Hepatocyte (in vitro differentiated cells): Measurements from ENCODE around the gene ARSD. TPM values are rescaled to one million over a fixed set of nuclear protein-coding genes. Genes with fewer than 3 reads are reported as not detected.
A peak's percentile ranks its signal among the peaks of the same experiment; 100 is the strongest.
"Not testable (repeated sequence)": the region's sequence is repeated elsewhere in the genome, so short reads cannot be mapped to it uniquely, and the experiment has no call there.

Source experiments
- DNase-seq: peaks from one replicate; pipeline ENCODE4 v3.0.0-alpha.2; 2016; ENCODE audit warnings: low spot score
- H2AFZ ChIP-seq: fragments of 200-600 bp; sonication (generic); 2 replicates; pipeline ENCODE4 v1.6.0; 2016; ENCODE audit warnings: antibody characterized with exemption, mild to moderate bottlenecking
- H3K27ac ChIP-seq: fragments of 200-600 bp; sonication (generic); 2 replicates; pipeline ENCODE4 v1.5.1; 2016; ENCODE audit warnings: mild to moderate bottlenecking
- H3K27me3 ChIP-seq: fragments of 200-600 bp; sonication (generic); 2 replicates; pipeline ENCODE4 v1.6.1; 2016
- H3K36me3 ChIP-seq: fragments of 200-600 bp; sonication (generic); replicated peaks from 2 replicates; pipeline ENCODE4 v1.5.1; 2016; ENCODE audit warnings: low read depth; ENCODE audit not compliant: insufficient read depth
- H3K4me1 ChIP-seq: fragments of 200-600 bp; sonication (generic); 2 replicates; pipeline ENCODE4 v1.5.1; 2016; ENCODE audit warnings: mild to moderate bottlenecking, moderate library complexity; ENCODE audit not compliant: insufficient read depth
- H3K4me2 ChIP-seq: fragments of 200-600 bp; sonication (generic); 2 replicates; pipeline ENCODE4 v1.6.0; 2016
- H3K4me3 ChIP-seq: fragments of 200-600 bp; sonication (generic); 2 replicates; pipeline ENCODE4 v1.5.1; 2016; ENCODE audit warnings: mild to moderate bottlenecking
- H3K79me2 ChIP-seq: fragments of 200-600 bp; sonication (generic); 2 replicates; pipeline ENCODE4 v1.6.0; 2017; ENCODE audit warnings: mild to moderate bottlenecking
- H3K9me2 ChIP-seq: fragments of 200-600 bp; sonication (generic); replicated peaks from 2 replicates; pipeline ENCODE4 v1.6.0; 2017; ENCODE audit warnings: mild to moderate bottlenecking; ENCODE audit not compliant: insufficient read depth
- H3K9me3 ChIP-seq: fragments of 200-600 bp; sonication (generic); 2 replicates; pipeline ENCODE4 v1.5.1; 2016; ENCODE audit warnings: low read depth, mild to moderate bottlenecking
- H4K20me1 ChIP-seq: fragments of 200-600 bp; sonication (generic); 2 replicates; pipeline ENCODE4 v1.6.0; 2016; ENCODE audit warnings: mild to moderate bottlenecking; ENCODE audit not compliant: insufficient read depth, poor library complexity, severe bottlenecking
- CTCF ChIP-seq: fragments of 200-600 bp; sonication (generic); IDR thresholded peaks from 2 replicates; pipeline ENCODE4 v1.5.1; 2016; ENCODE audit warnings: antibody characterized with exemption, mild to moderate bottlenecking; ENCODE audit not compliant: poor library complexity
- EZH2 ChIP-seq: fragments of 200-600 bp; sonication (generic); IDR thresholded peaks from 2 replicates; pipeline ENCODE4 v1.6.1; 2016; ENCODE audit warnings: antibody characterized with exemption, mild to moderate bottlenecking, borderline replicate concordance
- EZH2phosphoT487 ChIP-seq: fragments of 200-600 bp; sonication (generic); IDR thresholded peaks from one replicate; pipeline ENCODE4 v1.6.1; 2018; ENCODE audit warnings: antibody characterized with exemption, mild to moderate bottlenecking, low read depth, moderate library complexity; ENCODE audit not compliant: unreplicated experiment, severe bottlenecking
- WGBS: methylation state at CpG from one replicate; pipeline ENCODE4 v1.1.6; 2016; ENCODE audit warnings: low lambda C conversion rate; ENCODE audit errors: missing lambda C conversion rate; 5-methylcytosine and 5-hydroxymethylcytosine counted together
- polyA plus RNA-seq: library from polyadenylated mRNA; unstranded; fragments of >200 nt; fragmentation: Nextera tagmentation; extraction: Ambion mirVana; gene quantifications from 2 replicates; pipeline ENCODE4 v1.2.1, GENCODE V29; 2016
- total RNA-seq: library from RNA; depleted of rRNA; stranded (reverse); fragments of >200 nt; gene quantifications from 2 replicates; pipeline ENCODE4 v1.2.3, GENCODE V29; 2014

Gene ARSD
- total and polyA plus RNA-seq, 2 experiments from 2014 or later = 25.0 to 32.9 TPM

- Histone ChIP-seq H3K9me2 (no peaks in the 10 kb centered on the region), H3K36me3 (no peaks in the 10 kb centered on the region), H3K4me1 (peaks cover 72% of the 10 kb centered on the region), H3K79me2 (peaks cover 6% of the 10 kb centered on the region), H3K9me3 (no peaks in the 10 kb centered on the region), H3K27me3 (no peaks in the 10 kb centered on the region), H3K4me2 (peak overlapping the region; percentile 61), H3K4me3 (no peak overlapping the region), H2AFZ (no peak overlapping the region), H4K20me1 (no peaks in the 10 kb centered on the region), H3K27ac (peak overlapping the region; percentile 77)
- TF ChIP-seq CTCF (no peak), EZH2phosphoT487 (no peak), EZH2 (no peak)
- peak; percentile 85 for DNase-seq
- 19% methylated on average over 9 of the region's 9 CpGs for WGBS
Measured at GRCh38 chrX:2894885-2895292, 34.2 kb downstream of the ARSD start.

- no peak overlapping the region for H3K4me2 ChIP-seq
- H3K27ac ChIP-seq = peak overlapping the region; percentile 8
- H4K20me1 ChIP-seq = no peaks in the 10 kb centered on the region
- H3K9me3 ChIP-seq = no peaks in the 10 kb centered on the region
- no peak for TF ChIP-seq EZH2
- no peak for TF ChIP-seq CTCF
- no peak for TF ChIP-seq EZH2phosphoT487
- DNase-seq = no peak
- peaks cover 6% of the 10 kb centered on the region for H3K79me2 ChIP-seq
- no peak overlapping the region for H2AFZ ChIP-seq
- H3K4me3 ChIP-seq = no peak overlapping the region
- H3K36me3 ChIP-seq = no peaks in the 10 kb centered on the region
- 96% methylated on average over 5 of the region's 5 CpGs for WGBS
- no peaks in the 10 kb centered on the region for H3K9me2 ChIP-seq
- H3K4me1 ChIP-seq = peaks cover 67% of the 10 kb centered on the region
- no peaks in the 10 kb centered on the region for H3K27me3 ChIP-seq
Measured at GRCh38 chrX:2892816-2893215, 36.3 kb downstream of the ARSD start.

GRCh38 chrX:2890536-2891460 lies 38.3 kb downstream of the ARSD start:
- DNase-seq, H4K20me1 ChIP-seq, H3K79me2 ChIP-seq, H3K27me3 ChIP-seq, H3K9me3 ChIP-seq, H3K36me3 ChIP-seq, H3K9me2 ChIP-seq: not testable (repeated sequence)
- H3K4me1 ChIP-seq = peaks cover 49% of the 10 kb centered on the region
- H3K4me2 ChIP-seq = peak overlapping the region; percentile 78
- peak overlapping the region; percentile 63 for H2AFZ ChIP-seq
- H3K27ac ChIP-seq = peak overlapping the region; percentile 87
- peak overlapping the region; percentile 21 for H3K4me3 ChIP-seq
- WGBS = 19% methylated on average over 21 of the region's 22 CpGs

- Histone ChIP-seq H2AFZ (peak overlapping the region; percentile 64), H3K4me3 (peak overlapping the region; percentile 25), H3K27ac (peak overlapping the region; percentile 87), H3K4me1 (peaks cover 43% of the 10 kb centered on the region), H3K4me2 (peak overlapping the region; percentile 78)
- not testable (repeated sequence) for H3K27me3 ChIP-seq, H3K36me3 ChIP-seq, H3K79me2 ChIP-seq, H3K9me3 ChIP-seq, H3K9me2 ChIP-seq, H4K20me1 ChIP-seq
- 21% methylated on average over 15 of the region's 15 CpGs for WGBS
- peak; percentile 75 for DNase-seq
- peak; percentile 69 for TF ChIP-seq CTCF
Measured at GRCh38 chrX:2889706-2890490, 39.2 kb downstream of the ARSD start.
